C4-2B (cell line): Measurements from ENCODE around the gene RAD23B.

ENCODE experiments used
- H3K27ac ChIP-seq: fragments of 450-650 bp; 2 replicates; pipeline ENCODE4 v1.5.1; 2017
- CTCF ChIP-seq: fragments of 450-650 bp; conservative IDR thresholded peaks from 2 replicates; pipeline ENCODE4 v1.5.1; 2017; ENCODE audit warnings: mild to moderate bottlenecking
- ZFX ChIP-seq: fragments of 450-650 bp; IDR thresholded peaks from 2 replicates; pipeline ENCODE4 v1.6.1; 2017

The RAD23B gene

DNA sequence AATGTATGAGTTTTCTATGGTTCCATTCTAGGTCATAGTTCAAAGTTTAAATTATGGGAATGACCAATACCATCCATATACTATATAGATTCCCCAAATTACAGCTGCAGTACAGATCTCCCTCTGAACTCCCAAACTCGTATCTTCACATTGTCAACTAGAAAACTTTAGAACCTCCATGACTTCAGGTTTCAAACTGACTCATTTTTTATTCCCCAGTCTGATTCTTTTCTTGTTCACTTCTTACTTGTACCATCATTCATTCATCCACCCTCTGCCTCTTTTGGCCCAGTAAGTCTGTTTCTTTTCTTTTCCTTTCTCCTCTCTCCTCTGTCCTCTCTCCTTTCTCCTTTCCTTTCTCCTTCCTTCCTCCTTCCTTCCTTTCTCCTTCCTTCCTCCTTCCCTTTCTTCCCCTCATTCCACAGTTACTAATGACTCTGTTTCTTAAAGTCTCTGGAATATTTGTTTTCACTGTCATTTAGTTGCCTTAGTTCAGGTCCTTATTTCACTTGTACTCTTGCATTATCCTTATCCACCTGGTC lies 30.5 kb downstream of the RAD23B start:
- H3K27ac ChIP-seq, result no peak overlapping the region
- no peak for TF ChIP-seq ZFX
- no peak for TF ChIP-seq CTCF

DNA sequence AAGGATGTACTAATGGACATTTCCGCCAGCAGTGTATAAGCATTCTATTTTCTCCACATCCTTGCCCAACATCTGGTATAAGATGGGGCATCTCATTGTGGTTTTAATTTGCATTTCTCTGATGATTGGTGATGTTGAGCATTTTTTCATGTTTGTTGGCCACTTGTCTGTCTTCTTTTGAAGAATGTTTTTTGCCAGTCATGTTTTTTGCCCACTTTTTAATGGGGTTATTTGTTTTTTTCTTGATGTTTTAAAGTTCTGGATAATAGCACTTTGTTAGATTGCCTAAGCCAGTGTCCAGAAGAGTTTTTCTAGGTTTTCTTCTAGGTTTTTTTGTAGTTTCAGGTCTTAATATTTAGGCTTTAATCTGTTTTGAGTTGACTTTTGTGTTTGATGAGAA lies 31.7 kb downstream of the RAD23B start:
- TF ChIP-seq CTCF, result no peak
- no peak for TF ChIP-seq ZFX
- no peak overlapping the region for H3K27ac ChIP-seq

GRCh38 chr9:107316795-107317661 lies 33.9 kb downstream of the RAD23B start:
- TF ChIP-seq CTCF (no peak), ZFX (no peak)
- H3K27ac ChIP-seq, result no peak overlapping the region

- TF ChIP-seq ZFX (no peak), CTCF (no peak)
- H3K27ac ChIP-seq, result no peak overlapping the region
Observed at GRCh38 chr9:107322643-107323042, 39.6 kb downstream of the RAD23B start.

DNA sequence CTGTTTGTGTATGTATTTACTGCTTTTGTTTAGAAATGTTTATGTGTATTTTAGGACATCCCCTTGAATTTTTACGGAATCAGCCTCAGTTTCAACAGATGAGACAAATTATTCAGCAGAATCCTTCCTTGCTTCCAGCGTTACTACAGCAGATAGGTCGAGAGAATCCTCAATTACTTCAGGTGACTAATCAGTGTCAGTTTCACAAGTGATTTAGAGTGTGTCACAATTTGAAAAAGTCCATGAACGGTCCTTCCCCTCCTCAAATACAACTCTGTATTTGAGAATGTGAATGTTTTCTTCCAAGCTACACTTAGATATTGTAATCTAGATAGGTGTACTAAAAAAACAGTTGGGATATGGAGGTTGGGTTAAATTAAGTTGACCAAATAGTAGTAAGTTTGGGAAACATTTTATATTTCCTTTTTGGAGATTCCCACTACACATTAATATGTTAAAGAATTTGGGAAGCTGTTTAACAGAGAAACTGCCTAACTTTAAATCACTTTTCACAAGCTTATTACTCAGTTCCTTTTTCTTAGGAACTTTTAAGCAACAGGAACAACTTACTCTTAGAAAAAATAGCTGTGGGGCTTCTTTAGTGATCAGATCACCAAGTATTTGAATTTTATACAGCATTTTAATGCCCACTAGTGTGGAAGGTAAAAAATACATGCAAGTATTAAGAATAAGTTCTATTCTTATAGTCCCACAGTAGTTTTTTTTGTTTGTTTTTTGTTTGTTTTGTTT lies 40.9 kb downstream of the RAD23B start:
- H3K27ac ChIP-seq, result no peak overlapping the region
- TF ChIP-seq CTCF (no peak), ZFX (no peak)

DNA sequence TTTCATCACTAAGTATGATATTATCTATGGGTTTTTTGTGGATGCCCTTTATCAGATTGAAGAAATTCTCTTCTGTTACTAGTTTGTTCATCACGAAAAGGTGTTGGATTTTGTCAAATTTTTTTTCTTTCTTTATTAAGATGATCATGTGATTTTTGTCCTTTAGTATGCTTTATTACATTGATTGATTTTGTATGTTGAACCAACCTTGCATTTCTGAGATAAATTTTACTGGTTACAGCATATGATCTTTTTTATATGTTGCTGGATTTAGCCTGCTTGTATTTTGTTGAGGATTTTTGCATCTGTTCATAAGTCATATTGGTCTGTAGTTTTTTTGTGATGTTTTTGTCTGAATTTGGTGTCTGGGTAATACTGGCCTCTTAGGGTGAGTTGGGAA lies 42.8 kb downstream of the RAD23B start:
- TF ChIP-seq ZFX, result no peak
- no peak for TF ChIP-seq CTCF
- no peak overlapping the region for H3K27ac ChIP-seq

DNA sequence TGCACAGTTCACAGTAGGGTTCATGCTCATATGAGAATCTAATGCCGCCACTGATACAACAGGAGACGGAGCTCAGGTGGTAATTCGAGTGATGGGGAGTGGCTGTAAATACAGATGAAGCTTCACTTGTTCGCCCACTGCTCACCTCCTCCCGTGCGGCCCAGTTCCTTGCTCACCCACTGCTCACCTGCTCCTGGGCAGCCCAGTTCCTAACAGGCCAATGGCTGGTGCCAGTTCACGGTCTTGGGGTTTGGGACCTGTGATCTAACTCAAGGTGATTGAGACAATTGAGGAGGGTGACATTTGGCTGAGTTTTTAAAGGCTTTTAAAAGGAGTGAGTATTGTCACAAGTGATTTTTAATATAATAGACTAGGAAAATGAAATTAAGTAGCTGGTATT lies 45.4 kb downstream of the RAD23B start:
- no peak overlapping the region for H3K27ac ChIP-seq
- TF ChIP-seq ZFX, result no peak
- no peak for TF ChIP-seq CTCF
